Dermis microvascular lymphatic vessel endothelial cell (primary cell): ENCODE data around the gene MAP3K6. TPM values are rescaled to one million over a fixed set of nuclear protein-coding genes. Genes with fewer than 3 reads are reported as not detected.

Source experiments
- DNase-seq, 2 donors: peaks; one replicate each; pipeline versions ENCODE4 v3.0.0 to v3.0.0-alpha.2; 2010; ENCODE audit warnings: low read depth in 2 of 2
- total RNA-seq: library from RNA; depleted of rRNA; stranded (reverse); fragments of >200 nt; gene quantifications from 2 replicates; pipeline ENCODE4 v1.2.1, GENCODE V29; 2014

Gene MAP3K6
- total RNA-seq, 1 donor from 2014 or later: 3.3 TPM

GRCh38 chr1:27307874-27308598, 58.7 kb downstream of the MAP3K6 start:
- no peak for DNase-seq

- DNase-seq: no peak
Measured at GRCh38 chr1:27306892-27307761, 59.6 kb downstream of the MAP3K6 start.

GRCh38 chr1:27306071-27306470, 60.7 kb downstream of the MAP3K6 start:
- DNase-seq: no peak

Other genes with a start within 250 kb of the MAP3K6 start
- 3.9 and 6.8 TPM in 2 replicates for gene SLC9A1, start 211.8 kb downstream of the MAP3K6 start, total RNA-seq
- gene WDTC1, start 132.3 kb downstream of the MAP3K6 start, total RNA-seq: 18.5 and 31.1 TPM in 2 replicates
- 20.9 and 38.1 TPM in 2 replicates for gene TMEM222, start 44.8 kb downstream of the MAP3K6 start, total RNA-seq
- under 0.01 and 0.13 TPM in 2 replicates for gene SYTL1, start 24.9 kb downstream of the MAP3K6 start, total RNA-seq
- not detected in 2 replicates for gene FCN3, start 7.9 kb upstream of the MAP3K6 start, total RNA-seq
- gene CD164L2, start 16.4 kb upstream of the MAP3K6 start, total RNA-seq: not detected in 2 replicates
- 0.39 and 0.51 TPM in 2 replicates for gene GPR3, start 25.7 kb upstream of the MAP3K6 start, total RNA-seq
- gene WASF2, start 123.2 kb upstream of the MAP3K6 start, total RNA-seq: 33.1 and 54.5 TPM in 2 replicates
- gene AHDC1, start 237.2 kb upstream of the MAP3K6 start, total RNA-seq: 3.3 and 9.4 TPM in 2 replicates